ENCODE data around the gene CENPF. TPM values are rescaled to one million over a fixed set of nuclear protein-coding genes. Genes with fewer than 3 reads are reported as not detected.
"Not testable (repeated sequence)": the region's sequence is repeated elsewhere in the genome, so short reads cannot be mapped to it uniquely, and the experiment has no call there.

Gene CENPF
- total RNA-seq, 1 donor from 2014 or later, result 80.5 TPM

DNA sequence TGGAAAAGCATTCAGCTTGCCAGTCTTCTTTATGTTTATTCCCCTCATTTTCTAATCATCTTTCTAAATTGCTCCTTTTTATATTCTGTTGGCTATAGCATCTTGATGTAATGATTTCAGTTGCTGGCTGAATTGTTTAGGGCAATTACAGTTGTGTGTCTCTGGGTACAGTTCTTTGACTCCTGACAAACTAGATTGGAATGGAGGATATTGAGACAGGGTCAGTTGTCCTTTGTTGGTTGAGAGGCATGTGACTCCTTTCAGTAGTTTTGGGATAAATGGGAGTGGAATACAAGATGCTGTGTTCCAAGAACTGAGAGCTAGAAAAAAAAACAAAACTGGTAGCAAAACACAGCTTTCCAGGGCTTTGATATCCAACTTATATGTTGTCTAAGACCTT lies 1.5 kb downstream of the CENPF start:
- no peak for DNase-seq (ENCODE audit: low read depth)
- peak overlapping the region; percentile 88 for H3K4me3 ChIP-seq (ENCODE audit: low read depth, low read length)
- TF ChIP-seq, protein P1, sequence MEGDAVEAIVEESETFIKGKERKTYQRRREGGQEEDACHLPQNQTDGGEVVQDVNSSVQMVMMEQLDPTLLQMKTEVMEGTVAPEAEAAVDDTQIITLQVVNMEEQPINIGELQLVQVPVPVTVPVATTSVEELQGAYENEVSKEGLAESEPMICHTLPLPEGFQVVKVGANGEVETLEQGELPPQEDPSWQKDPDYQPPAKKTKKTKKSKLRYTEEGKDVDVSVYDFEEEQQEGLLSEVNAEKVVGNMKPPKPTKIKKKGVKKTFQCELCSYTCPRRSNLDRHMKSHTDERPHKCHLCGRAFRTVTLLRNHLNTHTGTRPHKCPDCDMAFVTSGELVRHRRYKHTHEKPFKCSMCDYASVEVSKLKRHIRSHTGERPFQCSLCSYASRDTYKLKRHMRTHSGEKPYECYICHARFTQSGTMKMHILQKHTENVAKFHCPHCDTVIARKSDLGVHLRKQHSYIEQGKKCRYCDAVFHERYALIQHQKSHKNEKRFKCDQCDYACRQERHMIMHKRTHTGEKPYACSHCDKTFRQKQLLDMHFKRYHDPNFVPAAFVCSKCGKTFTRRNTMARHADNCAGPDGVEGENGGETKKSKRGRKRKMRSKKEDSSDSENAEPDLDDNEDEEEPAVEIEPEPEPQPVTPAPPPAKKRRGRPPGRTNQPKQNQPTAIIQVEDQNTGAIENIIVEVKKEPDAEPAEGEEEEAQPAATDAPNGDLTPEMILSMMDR (conservative IDR thresholded peaks at IDR 0.05; ENCODE audit: low read depth, low read length), result no peak

DNA sequence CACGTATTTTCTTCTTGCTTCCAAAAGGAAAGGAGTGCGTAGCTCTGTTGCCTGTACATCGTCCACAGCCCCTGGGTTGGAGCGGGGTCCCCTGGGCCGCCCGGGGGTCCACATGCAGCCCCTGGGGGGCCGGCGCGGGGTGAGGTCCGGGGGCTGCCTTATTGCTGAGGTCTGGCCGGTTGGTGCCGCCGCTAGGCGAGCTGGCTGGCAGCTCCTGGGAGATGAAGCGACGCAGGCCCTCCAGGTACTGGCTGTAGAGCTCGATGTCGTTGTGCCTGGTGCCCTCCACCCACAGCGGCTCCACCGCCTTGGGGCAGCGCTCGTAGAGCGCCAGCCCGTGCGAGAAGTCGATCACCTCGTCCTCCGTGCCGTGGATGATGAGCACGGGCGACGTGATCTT lies 2.5 kb downstream of the CENPF start:
- not testable (repeated sequence) for DNase-seq (ENCODE audit: low read depth); H3K4me3 ChIP-seq (ENCODE audit: low read depth, low read length)

DNA sequence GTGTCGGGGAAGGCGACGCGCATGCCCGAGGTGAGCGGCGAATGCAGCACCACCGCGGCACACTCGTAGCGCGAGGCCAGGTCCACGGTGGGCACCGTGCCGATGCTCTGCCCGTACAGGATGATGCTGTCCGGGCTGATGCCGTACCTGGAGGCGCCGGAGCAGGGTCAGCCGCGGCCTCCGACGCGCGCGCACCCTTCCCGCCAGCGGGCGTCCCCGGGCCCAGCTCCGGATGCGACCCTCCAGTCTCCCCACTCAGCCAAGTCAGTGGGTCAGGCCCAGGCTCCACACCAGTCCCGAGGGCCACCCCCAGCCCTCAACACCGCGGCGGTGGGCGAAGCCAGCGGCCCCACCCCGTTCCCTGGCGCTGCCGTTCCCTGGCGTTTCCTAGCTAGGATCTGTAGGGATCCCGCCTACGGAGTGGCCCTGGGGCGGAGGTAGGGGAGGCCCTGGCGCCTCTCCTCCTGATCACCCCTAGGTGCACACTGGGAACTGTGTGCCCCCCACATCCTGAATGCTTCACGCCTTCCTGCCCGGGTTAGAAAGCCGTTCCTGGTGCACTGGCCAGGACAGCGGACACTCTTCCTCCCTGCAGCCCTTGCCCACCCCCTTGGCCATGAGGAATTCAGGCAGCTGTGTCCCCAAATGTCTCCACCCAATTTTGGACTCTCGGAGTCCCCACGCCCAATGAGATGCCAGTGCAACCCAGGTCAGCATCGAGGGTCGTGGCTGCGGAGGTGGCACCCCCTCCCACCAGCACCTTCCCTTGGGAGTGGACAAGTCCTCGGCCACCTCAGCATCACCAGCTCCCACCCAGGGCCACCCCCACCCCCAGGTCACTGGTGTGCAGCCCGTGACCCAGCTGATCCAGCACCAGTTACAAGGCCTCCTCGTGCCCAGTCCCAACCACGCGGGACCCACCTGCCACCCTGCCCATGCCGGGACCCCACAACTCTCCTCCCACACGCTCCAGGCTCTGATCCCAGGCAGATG lies 3.2 kb downstream of the CENPF start:
- not testable (repeated sequence) for DNase-seq (ENCODE audit: low read depth); H3K4me3 ChIP-seq (ENCODE audit: low read depth, low read length)

DNA sequence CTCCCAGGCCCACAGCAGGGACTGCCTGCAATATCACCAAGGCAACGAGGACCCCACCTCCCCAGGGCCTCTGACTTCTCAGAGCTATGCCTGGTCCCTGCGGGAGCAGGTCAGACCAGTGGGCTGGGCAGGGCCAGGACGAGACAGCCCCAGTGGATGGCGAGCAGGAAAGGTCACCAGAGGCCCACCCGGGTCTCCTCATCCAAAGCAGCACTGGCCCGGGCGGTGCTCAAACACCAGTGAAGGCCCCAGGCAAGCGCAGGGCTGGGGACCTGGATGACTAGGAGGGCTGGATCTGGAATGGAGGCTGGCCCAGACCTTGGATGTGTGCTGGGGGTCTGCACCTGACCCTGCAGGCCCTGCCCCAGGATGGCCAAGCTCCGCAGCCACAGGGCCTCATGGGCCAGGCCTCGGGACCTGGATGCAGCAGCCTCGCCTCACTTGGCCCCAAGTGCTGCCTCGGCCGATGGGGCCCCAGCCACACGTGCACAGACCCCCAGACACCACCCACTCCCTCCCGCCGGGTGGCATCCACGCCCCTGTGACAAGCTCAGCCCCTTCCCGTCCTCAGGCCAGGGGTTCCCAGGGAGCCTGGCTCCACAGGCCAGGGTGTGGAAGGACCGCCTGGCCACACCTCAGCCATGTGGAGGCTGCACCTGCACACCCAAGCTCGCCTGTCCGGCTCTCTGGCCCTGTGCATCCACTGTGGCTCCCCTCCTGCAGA lies 4.7 kb downstream of the CENPF start:
- DNase-seq (ENCODE audit: low read depth); H3K4me3 ChIP-seq (ENCODE audit: low read depth, low read length): not testable (repeated sequence)

DNA sequence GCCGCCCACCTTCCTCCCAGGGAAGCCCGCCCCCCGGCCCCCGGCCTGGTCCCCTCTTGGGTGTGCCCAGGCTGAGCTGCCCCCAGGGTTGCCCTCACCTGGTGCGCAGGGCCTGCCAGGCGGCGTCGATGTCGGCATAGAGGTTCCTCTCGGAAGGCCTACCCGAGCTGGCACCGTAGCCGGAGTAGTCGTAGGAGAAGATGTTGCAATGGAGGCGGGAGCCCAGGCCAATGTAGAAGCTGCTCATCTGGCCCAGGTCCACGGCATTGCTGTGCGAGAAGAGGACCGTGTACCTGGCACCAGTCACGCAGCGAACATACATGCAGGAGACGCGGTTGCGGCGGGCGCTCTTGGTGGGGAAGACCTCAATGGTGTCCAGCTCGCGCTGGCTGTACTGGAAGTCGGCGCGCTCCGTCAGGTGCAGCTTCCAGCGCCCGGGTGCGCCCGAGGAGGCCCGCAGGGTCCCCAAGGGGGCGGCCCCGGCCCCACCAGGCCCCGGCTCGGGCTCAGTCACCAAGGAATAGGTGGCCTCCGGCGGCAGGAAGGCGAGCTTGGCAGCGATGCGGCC lies 5.3 kb downstream of the CENPF start:
- H3K4me3 ChIP-seq (ENCODE audit: low read depth, low read length), result not testable (repeated sequence)

DNA sequence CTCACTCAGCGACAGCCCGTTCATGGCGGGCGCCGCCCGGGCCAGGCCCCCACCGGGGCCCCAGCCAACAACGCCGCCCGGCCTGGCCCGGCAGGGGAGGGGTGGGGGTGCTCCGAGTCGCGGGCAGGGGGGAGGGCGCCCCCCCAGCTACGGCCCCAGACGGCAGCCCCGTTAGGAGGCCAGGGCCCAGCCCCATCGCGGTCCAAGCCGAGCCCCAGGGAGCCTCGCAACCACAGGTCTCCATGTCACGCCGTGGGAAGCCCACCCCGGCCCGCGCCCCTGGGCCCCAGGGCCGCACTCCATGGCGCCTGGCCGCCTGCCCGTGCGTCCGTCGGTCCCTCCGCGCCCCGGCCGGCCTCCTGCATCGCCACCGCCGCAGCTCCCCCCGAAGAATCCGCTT lies 5.8 kb downstream of the CENPF start:
- not testable (repeated sequence) for H3K4me3 ChIP-seq (ENCODE audit: low read depth, low read length); DNase-seq (ENCODE audit: low read depth)

More for the DNA sequence above, 5.3 kb downstream of the CENPF start:
- not testable (repeated sequence) for DNase-seq (ENCODE audit: low read depth)

DNA sequence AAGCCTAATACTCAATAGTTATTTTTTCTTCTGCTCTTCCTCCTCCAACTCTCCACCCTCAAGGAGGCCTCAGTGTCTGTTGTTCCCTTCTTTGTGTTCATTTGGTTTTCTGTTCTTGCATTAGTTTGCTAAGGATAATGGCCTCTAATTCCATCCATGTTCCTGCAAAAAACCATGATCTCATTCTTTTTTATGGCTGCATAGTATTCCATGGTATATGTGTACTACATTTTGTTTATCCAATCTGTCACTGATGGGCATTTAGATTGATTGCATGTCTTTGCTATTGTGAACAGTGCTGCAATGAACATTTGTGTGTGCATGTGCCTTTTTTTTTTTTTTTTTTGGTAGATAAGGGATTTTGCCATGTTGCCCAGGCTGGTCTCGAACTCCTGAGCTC lies 6.7 kb downstream of the CENPF start:
- H3K4me3 ChIP-seq (ENCODE audit: low read depth, low read length), result no peak overlapping the region
- no peak for DNase-seq (ENCODE audit: low read depth)
- TF ChIP-seq, protein P1 (conservative IDR thresholded peaks at IDR 0.05; ENCODE audit: low read depth, low read length), result no peak

DNA sequence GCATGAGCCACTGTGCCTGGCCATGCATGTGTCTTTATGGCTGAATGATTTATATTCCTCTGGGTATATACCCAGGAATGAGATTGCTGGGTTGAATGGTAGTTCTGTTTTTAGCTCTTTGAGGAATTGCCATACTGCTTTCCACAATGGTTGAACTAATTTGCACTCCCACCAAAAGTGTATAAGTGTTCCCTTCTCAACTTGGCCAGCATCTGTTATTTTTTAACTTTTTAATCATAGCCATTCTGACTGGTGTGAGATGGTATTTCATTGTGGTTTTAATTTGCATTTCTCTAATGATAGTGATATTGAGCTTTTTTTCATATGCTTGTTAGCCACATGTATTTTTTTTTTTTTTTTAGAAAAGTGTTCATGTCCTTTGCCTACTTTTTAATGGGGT lies 7.1 kb downstream of the CENPF start:
- not testable (repeated sequence) for DNase-seq (ENCODE audit: low read depth)

DNA sequence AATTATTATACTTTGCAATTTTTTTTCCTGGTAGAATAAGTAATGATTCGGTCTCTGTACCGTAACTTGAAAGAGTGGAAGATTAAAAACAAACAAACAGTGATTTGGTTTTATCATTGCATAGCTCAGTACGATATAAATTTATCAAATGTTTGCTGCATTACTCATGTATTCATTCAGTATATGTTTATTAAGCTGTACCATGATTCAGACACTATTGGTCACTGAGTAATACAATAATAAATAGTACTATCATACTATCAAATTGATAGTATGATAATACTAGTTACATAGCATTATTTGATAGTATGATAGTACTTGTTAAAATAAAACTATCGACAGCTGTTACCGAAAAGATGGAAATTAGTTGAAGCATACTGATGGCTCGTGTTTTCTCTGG lies 12.1 kb downstream of the CENPF start:
- TF ChIP-seq, protein P1 (conservative IDR thresholded peaks at IDR 0.05; ENCODE audit: low read depth, low read length), result no peak
- no peak for DNase-seq (ENCODE audit: low read depth)
- no peak overlapping the region for H3K4me3 ChIP-seq (ENCODE audit: low read depth, low read length)

More for the DNA sequence above, 7.1 kb downstream of the CENPF start:
- H3K4me3 ChIP-seq (ENCODE audit: low read depth, low read length), result not testable (repeated sequence)

DNA sequence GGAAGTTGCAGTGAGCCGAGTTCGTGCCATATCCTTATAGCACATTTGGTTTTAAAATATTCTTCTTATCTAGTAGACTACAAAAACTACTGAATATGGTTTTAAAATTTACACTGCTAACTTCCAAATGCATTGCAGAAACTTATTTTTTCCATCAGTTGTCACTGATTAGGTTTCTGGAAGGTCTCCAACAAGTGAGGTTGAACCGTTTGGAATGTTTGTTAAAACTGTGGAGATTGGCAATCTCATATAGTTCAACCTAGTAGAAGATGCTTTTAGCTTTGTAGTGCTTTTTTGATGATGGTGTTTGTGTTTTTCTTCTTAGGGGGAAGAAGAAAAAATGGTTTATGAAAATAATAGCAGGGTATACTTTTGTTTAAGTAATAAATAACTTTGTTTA lies 12.9 kb downstream of the CENPF start:
- no peak for DNase-seq (ENCODE audit: low read depth)

More for the DNA sequence above, 12.9 kb downstream of the CENPF start:
- H3K4me3 ChIP-seq (ENCODE audit: low read depth, low read length), result no peak overlapping the region
- TF ChIP-seq, protein P1 (conservative IDR thresholded peaks at IDR 0.05; ENCODE audit: low read depth, low read length), result no peak

Measured in epithelial cell of proximal tubule (primary cell).